BLaER1 (cell line): ENCODE data around the gene MPDZ.

Source experiments
- H3K27ac ChIP-seq: shearing (Covaris generic); formaldehyde crosslinking; 2 replicates; pipeline ENCODE4 v1.8.1; 2022
- H3K27me3 ChIP-seq: shearing (Covaris generic); formaldehyde crosslinking; 2 replicates; pipeline ENCODE4 v1.8.1; 2022
- H3K36me3 ChIP-seq: shearing (Covaris generic); formaldehyde crosslinking; 2 replicates; pipeline ENCODE4 v1.8.1; 2022
- H3K4me1 ChIP-seq: shearing (Covaris generic); formaldehyde crosslinking; 2 replicates; pipeline ENCODE4 v1.8.1; 2022
- H3K4me2 ChIP-seq: shearing (Covaris generic); formaldehyde crosslinking; 2 replicates; pipeline ENCODE4 v1.8.1; 2022
- H3K4me3 ChIP-seq: shearing (Covaris generic); formaldehyde crosslinking; 2 replicates; pipeline ENCODE4 v1.8.1; 2022
- H3K9ac ChIP-seq: shearing (Covaris generic); formaldehyde crosslinking; 2 replicates; pipeline ENCODE4 v1.8.1; 2022
- H3K9me3 ChIP-seq: shearing (Covaris generic); formaldehyde crosslinking; 2 replicates; pipeline ENCODE4 v1.8.1; 2022
- H4K20me1 ChIP-seq: shearing (Covaris generic); formaldehyde crosslinking; 2 replicates; pipeline ENCODE4 v1.8.1; 2022
- Cebpa-rat ChIP-seq: shearing (Covaris generic); IDR thresholded peaks from 2 replicates; pipeline ENCODE4 v1.8.1; 2022

MPDZ gene

GRCh38 chr9:13163946-13164345 is 115.5 kb downstream of the MPDZ start:
- no peaks in the 10 kb centered on the region for H3K36me3 ChIP-seq
- no peak overlapping the region for H3K9ac ChIP-seq
- no peaks in the 10 kb centered on the region for H3K9me3 ChIP-seq

GRCh38 chr9:13163287-13163686 is 116.2 kb downstream of the MPDZ start:
- no peak for TF ChIP-seq Cebpa-rat
- Histone ChIP-seq H3K4me1 (no peaks in the 10 kb centered on the region), H3K27me3 (no peaks in the 10 kb centered on the region), H3K27ac (no peak overlapping the region), H4K20me1 (no peaks in the 10 kb centered on the region), H3K4me2 (no peak overlapping the region), H3K9ac (no peak overlapping the region), H3K9me3 (no peaks in the 10 kb centered on the region), H3K36me3 (no peaks in the 10 kb centered on the region), H3K4me3 (no peak overlapping the region)

More at GRCh38 chr9:13163946-13164345, 115.5 kb downstream of the MPDZ start:
- H3K4me3 ChIP-seq, result no peak overlapping the region
- H3K4me1 ChIP-seq, result no peaks in the 10 kb centered on the region
- H4K20me1 ChIP-seq, result no peaks in the 10 kb centered on the region
- H3K27me3 ChIP-seq, result no peaks in the 10 kb centered on the region
- no peak for TF ChIP-seq Cebpa-rat
- H3K27ac ChIP-seq, result no peak overlapping the region
- H3K4me2 ChIP-seq, result no peak overlapping the region

DNA sequence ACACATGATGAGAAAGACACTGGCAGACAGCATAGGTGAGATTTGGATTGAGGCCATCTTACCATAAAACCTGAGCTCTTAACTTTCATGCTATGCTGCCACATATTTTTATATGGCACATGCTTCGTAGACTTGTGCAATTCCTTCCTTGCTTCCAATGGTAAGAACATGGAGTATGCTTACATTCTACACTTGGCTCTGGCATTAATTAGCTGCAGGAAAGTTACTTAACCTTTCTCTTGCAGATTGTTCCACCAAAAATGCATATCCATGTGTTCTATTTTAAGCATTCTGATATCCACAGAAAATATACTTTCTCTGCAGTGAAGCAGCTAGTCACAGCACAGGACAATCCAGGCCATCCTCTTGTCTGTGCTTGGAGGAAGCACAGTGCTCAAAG is 119.4 kb downstream of the MPDZ start:
- Histone ChIP-seq H3K27ac (no peak overlapping the region), H3K27me3 (no peaks in the 10 kb centered on the region), H3K4me3 (no peak overlapping the region), H3K4me2 (no peak overlapping the region), H3K4me1 (no peaks in the 10 kb centered on the region), H3K9ac (no peak overlapping the region), H3K9me3 (no peaks in the 10 kb centered on the region), H3K36me3 (no peaks in the 10 kb centered on the region), H4K20me1 (no peaks in the 10 kb centered on the region)
- TF ChIP-seq Cebpa-rat, result no peak

- no peak for TF ChIP-seq Cebpa-rat
Measured at GRCh38 chr9:13158986-13159385, 120.5 kb downstream of the MPDZ start.

DNA sequence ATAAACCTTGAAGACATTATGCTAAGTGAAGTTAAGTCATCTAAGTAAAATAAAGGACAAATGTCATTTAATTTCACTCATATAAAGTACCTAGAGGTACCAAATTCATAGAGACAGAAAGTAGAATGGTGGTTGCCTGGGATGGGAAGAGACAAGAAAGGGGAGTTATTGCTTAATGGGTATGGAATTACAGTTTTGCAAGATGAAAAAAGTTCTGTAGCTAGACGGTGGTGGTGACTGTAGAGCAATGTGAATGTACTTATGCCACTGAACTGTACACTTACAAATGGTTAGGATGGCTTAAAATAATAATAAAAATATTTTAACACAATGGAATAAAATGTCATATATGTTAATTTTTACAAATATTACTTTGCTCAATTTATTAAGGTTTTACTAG is 128.0 kb downstream of the MPDZ start:
- no peak overlapping the region for H3K4me3 ChIP-seq
- no peak overlapping the region for H3K27ac ChIP-seq
- no peaks in the 10 kb centered on the region for H3K36me3 ChIP-seq
- TF ChIP-seq Cebpa-rat, result no peak
- H3K4me1 ChIP-seq, result no peaks in the 10 kb centered on the region
- H3K4me2 ChIP-seq, result no peak overlapping the region
- no peak overlapping the region for H3K9ac ChIP-seq
- H3K9me3 ChIP-seq, result no peaks in the 10 kb centered on the region
- no peaks in the 10 kb centered on the region for H3K27me3 ChIP-seq
- no peaks in the 10 kb centered on the region for H4K20me1 ChIP-seq

More at GRCh38 chr9:13158986-13159385, 120.5 kb downstream of the MPDZ start:
- H3K27ac ChIP-seq, result no peak overlapping the region
- H3K4me2 ChIP-seq, result no peak overlapping the region
- no peaks in the 10 kb centered on the region for H3K9me3 ChIP-seq
- H3K27me3 ChIP-seq, result no peaks in the 10 kb centered on the region
- no peaks in the 10 kb centered on the region for H3K36me3 ChIP-seq
- H3K4me1 ChIP-seq, result no peaks in the 10 kb centered on the region
- H3K9ac ChIP-seq, result no peak overlapping the region
- H3K4me3 ChIP-seq, result no peak overlapping the region
- H4K20me1 ChIP-seq, result no peaks in the 10 kb centered on the region

DNA sequence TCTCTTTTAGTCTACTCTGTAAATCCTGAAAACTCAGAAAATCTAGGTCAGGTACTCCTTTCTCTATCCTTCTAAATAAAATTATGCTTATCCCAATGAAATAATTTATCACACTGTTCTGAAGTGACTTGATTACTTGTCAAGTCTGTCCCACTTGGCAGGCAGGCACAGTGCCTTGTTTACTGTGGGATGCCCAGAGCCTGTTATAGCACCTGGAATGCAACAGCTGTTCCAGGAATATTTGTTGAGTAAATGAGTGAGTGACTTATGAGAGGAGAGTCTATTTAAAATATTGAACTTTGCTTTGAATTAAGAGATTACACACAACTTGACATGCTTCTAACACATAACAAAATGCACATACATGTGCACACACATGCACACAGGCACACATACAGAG is 130.0 kb downstream of the MPDZ start:
- Histone ChIP-seq H4K20me1 (no peaks in the 10 kb centered on the region), H3K9me3 (no peaks in the 10 kb centered on the region), H3K27ac (no peak overlapping the region), H3K9ac (no peak overlapping the region), H3K36me3 (no peaks in the 10 kb centered on the region), H3K4me2 (no peak overlapping the region), H3K27me3 (no peaks in the 10 kb centered on the region), H3K4me3 (no peak overlapping the region), H3K4me1 (no peaks in the 10 kb centered on the region)
- no peak for TF ChIP-seq Cebpa-rat

DNA sequence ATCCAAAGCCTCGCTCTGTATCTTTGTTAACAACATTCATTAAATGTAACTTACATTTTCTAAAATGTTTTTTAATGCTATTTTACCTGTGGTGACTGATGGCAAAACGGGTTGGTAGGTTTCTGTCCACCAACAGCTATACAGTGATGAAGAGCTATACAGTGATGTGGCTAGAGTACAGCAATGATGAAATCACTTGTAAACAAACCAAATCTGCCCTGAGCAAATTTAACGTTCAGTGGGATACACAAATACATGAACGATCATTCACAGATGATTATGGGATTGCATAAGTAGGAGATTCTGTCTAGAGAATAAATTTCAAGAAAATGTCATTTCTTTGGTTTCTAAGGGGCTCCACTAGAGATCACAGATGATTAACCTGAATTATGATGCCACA is 132.7 kb downstream of the MPDZ start:
- H4K20me1 ChIP-seq, result no peaks in the 10 kb centered on the region
- no peak overlapping the region for H3K4me3 ChIP-seq
- no peaks in the 10 kb centered on the region for H3K4me1 ChIP-seq
- no peak overlapping the region for H3K9ac ChIP-seq
- no peaks in the 10 kb centered on the region for H3K9me3 ChIP-seq
- H3K36me3 ChIP-seq, result no peaks in the 10 kb centered on the region
- H3K27ac ChIP-seq, result no peak overlapping the region
- no peak for TF ChIP-seq Cebpa-rat
- H3K27me3 ChIP-seq, result no peaks in the 10 kb centered on the region
- no peak overlapping the region for H3K4me2 ChIP-seq

DNA sequence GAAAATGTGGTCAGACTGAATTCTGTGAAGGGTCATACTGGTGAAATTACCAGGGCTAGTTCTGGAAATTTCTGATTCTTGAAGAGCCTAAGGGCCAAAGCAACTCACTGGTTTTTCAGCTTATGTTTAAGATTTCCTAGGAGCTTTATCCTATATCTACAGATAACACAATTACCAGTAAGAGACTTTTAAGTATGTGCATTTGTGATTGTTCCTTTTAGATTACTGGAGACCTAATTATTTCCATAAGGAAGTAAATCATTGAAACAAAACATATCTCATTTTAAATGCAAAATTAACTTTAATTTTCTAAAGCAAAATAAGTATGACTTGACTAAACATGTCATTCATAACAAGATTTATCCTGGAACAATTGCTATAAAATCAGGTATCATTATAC is 134.2 kb downstream of the MPDZ start:
- Histone ChIP-seq H3K27me3 (no peaks in the 10 kb centered on the region), H3K4me2 (no peak overlapping the region), H3K4me3 (no peak overlapping the region), H3K36me3 (no peaks in the 10 kb centered on the region), H4K20me1 (no peaks in the 10 kb centered on the region), H3K27ac (no peak overlapping the region), H3K9me3 (no peaks in the 10 kb centered on the region), H3K4me1 (no peaks in the 10 kb centered on the region), H3K9ac (no peak overlapping the region)
- no peak for TF ChIP-seq Cebpa-rat

DNA sequence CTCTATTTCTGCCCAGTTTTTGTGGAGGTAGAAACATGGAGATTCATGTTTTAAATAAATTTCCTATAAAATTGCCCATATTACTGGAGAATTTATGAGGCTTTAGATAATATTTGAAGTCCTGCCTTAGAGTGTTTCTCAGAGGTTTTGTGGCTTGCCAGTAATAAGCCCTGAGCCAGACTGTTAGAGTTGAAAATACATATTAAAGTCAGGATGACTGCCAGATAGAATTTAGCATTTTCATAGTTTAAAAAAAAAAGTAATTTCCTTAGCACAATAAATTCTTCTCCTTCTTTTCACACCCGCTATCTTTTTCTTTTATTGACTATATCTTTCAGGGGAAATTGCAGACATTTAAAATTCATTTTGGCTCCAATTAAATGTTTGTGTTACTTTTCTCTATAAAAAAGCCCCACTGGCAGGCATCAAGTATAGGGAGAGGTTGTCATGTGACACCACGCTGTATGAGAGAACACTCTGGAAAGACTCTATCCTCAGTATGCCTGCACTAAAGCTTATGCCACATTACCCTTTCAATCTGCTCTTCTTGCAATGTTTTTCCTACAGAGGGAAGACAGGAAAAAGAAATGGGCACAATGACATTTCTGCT is 135.2 kb downstream of the MPDZ start:
- TF ChIP-seq Cebpa-rat, result no peak
- H3K36me3 ChIP-seq, result no peaks in the 10 kb centered on the region
- H3K27ac ChIP-seq, result no peak overlapping the region
- no peaks in the 10 kb centered on the region for H4K20me1 ChIP-seq
- no peak overlapping the region for H3K9ac ChIP-seq
- no peaks in the 10 kb centered on the region for H3K27me3 ChIP-seq
- H3K4me1 ChIP-seq, result no peaks in the 10 kb centered on the region
- H3K9me3 ChIP-seq, result no peaks in the 10 kb centered on the region
- H3K4me2 ChIP-seq, result no peak overlapping the region
- no peak overlapping the region for H3K4me3 ChIP-seq

DNA sequence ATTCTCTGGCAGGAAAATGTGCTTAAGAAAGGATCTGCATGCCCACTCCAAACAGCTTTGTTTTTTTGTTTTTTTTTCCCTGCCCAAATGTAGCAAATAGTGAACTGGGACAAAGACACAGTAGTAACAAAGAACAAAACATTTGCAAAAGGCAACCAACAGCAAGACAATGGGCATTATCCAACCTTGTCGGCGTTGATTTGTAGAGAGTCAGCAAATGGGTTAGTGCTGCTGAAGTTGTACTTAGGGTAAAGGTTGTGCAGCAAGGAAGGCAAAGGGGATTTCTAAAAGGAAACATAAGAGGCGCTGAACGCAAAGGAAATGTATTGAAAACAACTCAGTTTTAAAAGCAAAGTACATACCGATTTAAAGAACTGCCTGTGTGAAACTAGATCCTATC is 136.2 kb downstream of the MPDZ start:
- H3K9me3 ChIP-seq, result no peaks in the 10 kb centered on the region
- H4K20me1 ChIP-seq, result no peaks in the 10 kb centered on the region
- no peaks in the 10 kb centered on the region for H3K4me1 ChIP-seq
- no peak overlapping the region for H3K4me3 ChIP-seq
- no peak overlapping the region for H3K4me2 ChIP-seq
- no peak overlapping the region for H3K27ac ChIP-seq
- TF ChIP-seq Cebpa-rat, result no peak
- no peaks in the 10 kb centered on the region for H3K36me3 ChIP-seq
- H3K9ac ChIP-seq, result no peak overlapping the region
- H3K27me3 ChIP-seq, result no peaks in the 10 kb centered on the region

GRCh38 chr9:13142776-13143175 is 136.7 kb downstream of the MPDZ start:
- H3K4me3 ChIP-seq, result no peak overlapping the region
- no peaks in the 10 kb centered on the region for H3K4me1 ChIP-seq
- H3K27me3 ChIP-seq, result no peaks in the 10 kb centered on the region
- H3K9ac ChIP-seq, result no peak overlapping the region
- no peaks in the 10 kb centered on the region for H4K20me1 ChIP-seq
- no peak overlapping the region for H3K27ac ChIP-seq
- no peak overlapping the region for H3K4me2 ChIP-seq
- no peak for TF ChIP-seq Cebpa-rat
- no peaks in the 10 kb centered on the region for H3K36me3 ChIP-seq
- no peaks in the 10 kb centered on the region for H3K9me3 ChIP-seq
